Activated T-helper 1 cell treated with anti-CD3 and anti-CD28 coated beads, Interleukin-12 subunit alpha, Interleukin-12 subunit beta, Interleukin-2, Interleukin-4 antibody, amounts not matched to agents 30 ng/mL and 10 ng/mL and 1 ng/mL, durations not matched to agents 14 hours and 24 hours and 36 hours (primary cell): Measurements from ENCODE around the gene FAM180B. TPM values are rescaled to one million over a fixed set of nuclear protein-coding genes. Genes with fewer than 3 reads are reported as not detected.
"Not testable (repeated sequence)": the region's sequence is repeated elsewhere in the genome, so short reads cannot be mapped to it uniquely, and the experiment has no call there.

Source experiments
- DNase-seq: peaks from one replicate; pipeline ENCODE4 v3.0.0; 2021; ENCODE audit warnings: low spot score
- H3K27ac Mint-ChIP-seq: one replicate; pipeline ENCODE4 v1.8.0; 2021; ENCODE audit warnings: mild to moderate bottlenecking, mixed read lengths
- H3K27me3 Mint-ChIP-seq: one replicate; pipeline ENCODE4 v1.8.0; 2022; ENCODE audit warnings: mild to moderate bottlenecking, moderate library complexity, mixed read lengths; ENCODE audit not compliant: insufficient read depth
- H3K36me3 Mint-ChIP-seq: one replicate; pipeline ENCODE4 v1.8.0; 2021; ENCODE audit warnings: low read depth, mixed read lengths
- H3K4me1 Mint-ChIP-seq: one replicate; pipeline ENCODE4 v1.8.0; 2021; ENCODE audit warnings: low read depth, mixed read lengths
- H3K4me3 Mint-ChIP-seq: one replicate; pipeline ENCODE4 v1.8.0; 2021; ENCODE audit warnings: mild to moderate bottlenecking, moderate library complexity, mixed read lengths
- H3K9me3 Mint-ChIP-seq: one replicate; pipeline ENCODE4 v1.8.0; 2021; ENCODE audit warnings: mixed read lengths
- intact Hi-C: fragments of 100-400 bp; cut with micrococcal nuclease; formaldehyde crosslinking; loops from one replicate; pipeline ENCODE4 v1.15.1; 2024
- total RNA-seq: library from RNA; stranded (reverse); gene quantifications from 2 replicates; pipeline ENCODE4 v1.2.3, GENCODE V29; 2022

The FAM180B gene
- 0.24 TPM in 1 of 2 replicates, not detected in the other for total RNA-seq

DNA sequence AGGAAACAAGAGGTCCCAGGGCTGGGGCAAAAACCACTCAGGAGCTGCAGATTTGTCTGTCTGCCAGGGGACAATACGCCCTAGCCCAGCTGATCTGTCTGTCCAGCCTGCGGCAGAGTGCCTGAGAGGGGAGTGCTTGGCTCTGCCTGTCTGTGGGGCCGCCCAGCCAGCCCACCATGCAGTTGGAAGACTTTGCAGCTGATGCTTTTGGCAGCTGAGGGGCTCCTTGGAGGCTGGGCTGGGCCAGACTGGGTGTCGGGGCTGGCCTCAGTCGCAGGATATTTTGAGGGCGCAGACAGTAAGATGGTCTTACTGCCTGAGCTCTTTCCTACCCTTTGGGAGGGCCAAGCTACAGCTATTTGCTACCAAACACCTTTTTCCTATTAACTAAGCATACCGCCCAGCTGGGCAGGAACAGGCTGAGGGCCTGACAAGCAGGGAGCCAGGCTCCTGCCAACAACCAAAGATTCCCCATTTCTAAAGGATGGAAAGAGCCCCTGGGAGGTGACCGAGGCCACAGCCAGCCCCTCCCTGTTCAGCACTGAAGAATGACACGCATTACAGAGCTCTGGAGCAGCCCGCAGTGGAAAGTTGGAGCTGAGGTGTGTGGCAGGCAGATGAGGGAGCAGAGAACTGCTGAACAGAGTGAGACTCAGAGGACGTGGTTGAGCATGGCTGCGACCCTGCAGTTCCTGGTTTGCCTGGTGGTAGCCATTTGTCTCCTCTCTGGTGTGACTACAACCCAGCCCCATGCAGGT is at the start of gene FAM180B:
Gene FAM180B (plus strand): TSS at position 581 of the 758 bp plus-strand sequence. CDS start 91 bp downstream, at position 672.
- Mint-ChIP-seq H3K36me3 (peaks cover 22% of the 10 kb centered on the region), H3K4me1 (no peaks in the 10 kb centered on the region), H3K9me3 (no peaks in the 10 kb centered on the region), H3K4me3 (no peak within 1 kb of the TSS), H3K27ac (no peak within 1 kb of the TSS), H3K27me3 (no peaks in the 10 kb centered on the region)
- intact Hi-C loops = no loop called here
- no peak for DNase-seq

- no peak overlapping the region for H3K4me3 Mint-ChIP-seq
- peaks cover 44% of the 10 kb centered on the region for H3K4me1 Mint-ChIP-seq
- peaks cover 9% of the 10 kb centered on the region for H3K36me3 Mint-ChIP-seq
- no peaks in the 10 kb centered on the region for H3K27me3 Mint-ChIP-seq
- DNase-seq = no peak
- no peaks in the 10 kb centered on the region for H3K9me3 Mint-ChIP-seq
- intact Hi-C loops = no loop called here
- H3K27ac Mint-ChIP-seq = no peak overlapping the region
Observed at GRCh38 chr11:47536915-47537314, 49.6 kb upstream of the FAM180B start.

GRCh38 chr11:47538741-47539565 is 47.5 kb upstream of the FAM180B start:
- Mint-ChIP-seq H3K27me3 (no peaks in the 10 kb centered on the region), H3K9me3 (no peaks in the 10 kb centered on the region), H3K27ac (no peak overlapping the region), H3K4me3 (no peak overlapping the region), H3K4me1 (peaks cover 43% of the 10 kb centered on the region), H3K36me3 (peaks cover 11% of the 10 kb centered on the region)
- DNase-seq = no peak
- intact Hi-C loops = loop anchor here (2.0 kb wide), 1 partner anchor 14 kb away; no protein-coding TSS in a partner anchor

DNA sequence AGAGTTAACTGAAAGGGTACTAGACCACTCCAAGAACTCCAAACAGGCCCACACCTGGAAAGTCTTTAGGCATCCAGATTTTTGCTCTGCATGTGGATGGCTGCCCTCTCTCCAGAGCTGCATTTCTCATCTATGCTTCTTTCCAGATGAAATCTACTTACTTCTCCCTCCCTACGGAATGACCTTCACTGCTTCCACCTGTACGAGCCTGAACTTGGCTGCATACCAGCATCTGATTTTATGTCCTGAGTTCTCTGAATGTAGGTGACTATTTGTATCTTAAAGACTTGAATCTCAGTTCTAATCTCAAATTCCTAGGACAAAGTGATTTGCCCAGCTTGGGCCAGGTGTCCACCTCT is 46.8 kb upstream of the FAM180B start:
- no peaks in the 10 kb centered on the region for H3K9me3 Mint-ChIP-seq
- no peak overlapping the region for H3K4me3 Mint-ChIP-seq
- peaks cover 48% of the 10 kb centered on the region for H3K4me1 Mint-ChIP-seq
- peaks cover 11% of the 10 kb centered on the region for H3K36me3 Mint-ChIP-seq
- H3K27me3 Mint-ChIP-seq = no peaks in the 10 kb centered on the region
- DNase-seq = no peak
- H3K27ac Mint-ChIP-seq = no peak overlapping the region
- intact Hi-C loops = loop anchor here (2.0 kb wide), 1 partner anchor 15 kb away; no protein-coding TSS in a partner anchor

GRCh38 chr11:47541070-47541469 is 45.4 kb upstream of the FAM180B start:
- intact Hi-C loops = no loop called here
- Mint-ChIP-seq H3K27me3 (no peaks in the 10 kb centered on the region), H3K9me3 (no peaks in the 10 kb centered on the region), H3K4me3 (no peak overlapping the region), H3K36me3 (peaks cover 11% of the 10 kb centered on the region), H3K4me1 (peaks cover 44% of the 10 kb centered on the region), H3K27ac (peak overlapping the region; percentile 44)
- no peak for DNase-seq

DNA sequence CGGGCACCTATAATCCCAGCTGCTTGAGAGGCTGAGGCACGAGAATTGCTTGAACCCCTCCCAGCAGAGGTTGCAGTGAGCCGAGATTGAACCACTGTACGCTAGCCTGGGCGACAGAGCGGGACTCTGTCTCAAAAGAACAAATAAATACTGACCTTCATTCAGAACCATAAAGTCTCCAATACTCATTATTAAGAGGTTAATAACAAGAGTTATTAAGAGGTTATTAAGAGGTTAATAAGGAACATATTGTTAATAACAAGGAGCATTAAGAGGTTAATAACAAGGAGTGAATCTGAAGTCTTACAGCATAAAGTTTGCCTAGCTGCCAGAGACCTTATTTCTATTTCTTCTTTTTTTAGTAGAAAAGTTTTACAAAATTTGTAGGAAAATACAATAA is 41.2 kb upstream of the FAM180B start:
- H3K27me3 Mint-ChIP-seq = no peaks in the 10 kb centered on the region
- DNase-seq = no peak
- no peak overlapping the region for H3K27ac Mint-ChIP-seq
- peaks cover 38% of the 10 kb centered on the region for H3K4me1 Mint-ChIP-seq
- no peaks in the 10 kb centered on the region for H3K9me3 Mint-ChIP-seq
- peaks cover 10% of the 10 kb centered on the region for H3K36me3 Mint-ChIP-seq
- intact Hi-C loops = no loop called here
- H3K4me3 Mint-ChIP-seq = no peak overlapping the region

DNA sequence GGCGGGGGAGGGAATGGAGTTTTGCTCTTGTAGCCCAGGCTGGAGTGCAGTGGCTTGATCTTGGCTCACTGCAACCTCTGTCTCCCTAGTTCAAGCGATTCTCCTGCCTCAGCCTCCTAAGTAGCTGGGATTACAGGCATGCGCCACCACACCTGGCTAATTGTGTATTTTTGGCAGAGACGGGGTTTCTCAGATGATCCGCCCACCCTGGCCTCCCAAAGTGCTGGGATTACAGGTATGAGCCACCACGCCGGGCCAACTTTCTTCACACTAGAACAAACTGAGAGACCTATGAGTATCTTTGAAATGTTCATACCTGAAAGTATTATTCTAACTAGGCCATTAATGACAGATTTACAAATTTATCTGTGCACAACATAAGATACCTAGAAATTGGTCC is 40.2 kb upstream of the FAM180B start:
- H3K4me3 Mint-ChIP-seq, H3K27ac Mint-ChIP-seq, H3K27me3 Mint-ChIP-seq, intact Hi-C loops, H3K9me3 Mint-ChIP-seq, DNase-seq: not testable (repeated sequence)
- H3K36me3 Mint-ChIP-seq = peaks cover 17% of the 10 kb centered on the region
- peaks cover 38% of the 10 kb centered on the region for H3K4me1 Mint-ChIP-seq

- intact Hi-C loops = loop anchor here (5.0 kb wide), 1 partner anchor 217 kb away; the partner anchor contains the start of gene FNBP4
- Mint-ChIP-seq H3K4me1 (peaks cover 40% of the 10 kb centered on the region), H3K9me3 (no peaks in the 10 kb centered on the region), H3K4me3 (peak overlapping the region; percentile 99), H3K36me3 (peaks cover 24% of the 10 kb centered on the region), H3K27me3 (no peaks in the 10 kb centered on the region), H3K27ac (peak overlapping the region; percentile 48)
- DNase-seq = no peak
Observed at GRCh38 chr11:47550288-47551047, 36.0 kb upstream of the FAM180B start.

- Mint-ChIP-seq H3K27ac (peak overlapping the region; percentile 97), H3K27me3 (no peaks in the 10 kb centered on the region), H3K4me3 (peak overlapping the region; percentile 99), H3K9me3 (no peaks in the 10 kb centered on the region), H3K36me3 (peaks cover 24% of the 10 kb centered on the region), H3K4me1 (peaks cover 40% of the 10 kb centered on the region)
- intact Hi-C loops = loop anchor here (5.0 kb wide), 1 partner anchor 216 kb away; the partner anchor contains the start of gene FNBP4
- no peak for DNase-seq
Observed at GRCh38 chr11:47551086-47551485, 35.4 kb upstream of the FAM180B start.

DNA sequence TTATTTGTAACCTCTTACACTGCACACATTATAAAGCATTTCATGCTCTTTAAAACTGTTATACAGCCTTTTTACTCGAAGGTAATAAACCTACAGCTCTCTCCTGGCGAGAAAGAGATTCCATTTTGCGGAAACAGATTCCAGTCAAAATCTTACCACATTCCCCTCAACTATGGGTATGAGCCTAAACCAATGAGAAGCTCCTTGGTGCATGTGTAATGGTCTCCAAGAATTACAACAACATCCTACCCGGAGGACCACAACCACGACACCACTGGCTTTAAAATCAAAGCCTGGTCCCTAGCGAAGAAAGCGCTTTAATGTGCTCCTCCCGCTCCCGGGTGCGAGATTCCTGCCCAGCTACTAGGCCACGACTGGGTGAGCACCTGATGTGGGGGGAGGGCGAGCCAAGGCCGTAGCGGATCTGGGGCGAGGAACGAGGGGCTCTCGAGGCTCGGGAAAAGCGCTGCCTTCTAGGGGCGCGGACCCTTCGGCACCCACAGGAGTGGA is 34.4 kb upstream of the FAM180B start:
- Mint-ChIP-seq H3K4me1 (peaks cover 40% of the 10 kb centered on the region), H3K9me3 (no peaks in the 10 kb centered on the region), H3K36me3 (peaks cover 24% of the 10 kb centered on the region), H3K4me3 (peak overlapping the region; percentile 99), H3K27ac (peak overlapping the region; percentile 97), H3K27me3 (no peaks in the 10 kb centered on the region)
- DNase-seq = peak; percentile 11
- intact Hi-C loops = loop anchor here (2.0 to 5.0 kb wide), 2 partner anchors 37 to 215 kb away; partner anchors contain the start of gene FNBP4

GRCh38 chr11:47552566-47553405 is 33.7 kb upstream of the FAM180B start, which contains the start of gene CELF1:
Gene CELF1, minus strand, starts transcription at chr11:47553132. Its CDS starts 53,609 bp downstream, at chr11:47499523.
- Mint-ChIP-seq H3K4me1 (peaks cover 40% of the 10 kb centered on the region), H3K9me3 (no peaks in the 10 kb centered on the region), H3K36me3 (peaks cover 22% of the 10 kb centered on the region), H3K27ac (peak within 1 kb of the TSS; percentile 97), H3K4me3 (peak within 1 kb of the TSS; percentile 99), H3K27me3 (no peaks in the 10 kb centered on the region)
- intact Hi-C loops = loop anchor here (1.0 to 5.0 kb wide), 7 partner anchors 13 to 215 kb away; partner anchors contain the start of genes FNBP4, MTCH2, NDUFS3 and PSMC3
- DNase-seq = peak; percentile 92
